ENCODE measurements around the gene COA5. TPM values are rescaled to one million over a fixed set of nuclear protein-coding genes. Genes with fewer than 3 reads are reported as not detected.

The COA5 gene, protein sequence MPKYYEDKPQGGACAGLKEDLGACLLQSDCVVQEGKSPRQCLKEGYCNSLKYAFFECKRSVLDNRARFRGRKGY
- total RNA-seq (ENCODE audit: unreplicated experiment): 29.6 TPM
- long read RNA-seq, transcript COA5-201 (3 exons, 1,754 nt): major isoform, 18 of 24 reads
- long read RNA-seq, partial matches to known transcripts: 0 of 24 reads
- long read RNA-seq, other reads (novel, unspliced or antisense): 6 of 24 reads

DNA sequence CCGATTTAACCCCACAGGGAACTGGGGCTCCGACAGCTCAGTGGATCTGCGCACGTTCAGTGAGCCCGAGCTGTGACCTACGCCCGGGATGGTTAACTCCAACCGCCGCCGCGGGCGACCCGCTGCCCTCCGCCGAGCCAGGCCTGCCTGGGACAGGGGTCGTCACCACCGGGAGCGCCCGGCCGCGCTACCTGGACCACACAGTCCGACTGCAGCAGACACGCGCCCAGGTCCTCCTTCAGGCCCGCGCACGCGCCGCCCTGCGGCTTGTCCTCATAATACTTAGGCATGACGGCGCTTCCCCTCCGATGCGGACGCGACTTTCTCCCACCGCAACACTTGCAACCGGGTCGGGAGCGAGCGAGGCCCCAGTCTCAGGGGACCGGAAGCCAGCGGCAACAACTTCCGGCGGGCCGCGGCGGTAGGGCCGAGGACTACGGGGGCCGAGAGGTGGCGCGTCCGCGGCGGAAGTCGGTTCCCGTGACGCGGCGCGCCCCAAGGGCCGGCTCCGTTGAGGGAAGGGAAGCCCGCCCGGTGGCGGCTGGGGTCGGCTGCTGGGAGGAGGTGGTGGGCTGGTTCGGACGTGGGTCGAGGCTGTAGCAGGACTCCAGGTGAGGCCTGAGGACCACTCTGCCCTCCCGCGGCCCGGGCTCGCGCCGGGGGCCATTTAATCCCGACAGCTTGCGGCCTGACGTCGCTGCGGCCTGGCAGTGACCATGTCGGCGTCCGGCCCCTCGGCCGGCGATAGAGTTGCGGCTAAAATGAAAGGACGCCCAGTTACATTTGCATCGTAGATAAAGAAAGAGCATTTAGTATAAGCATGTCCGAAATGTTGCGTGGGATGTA, at the start of gene COA5, which contains the start of gene UNC50:
TSS of gene COA5 (minus strand) at position 397 of the 846 bp plus-strand sequence. CDS start at position 290, 107 bp downstream.
TSS of gene UNC50 (plus strand) at position 474 of the 846 bp plus-strand sequence. CDS start 1,171 bp downstream, outside the sequence.
- Mint-ChIP-seq H3K9me3 (ENCODE audit: unreplicated experiment) (peaks cover 9% of the 10 kb centered on the region), H3K27me3 (ENCODE audit: unreplicated experiment) (peaks cover 9% of the 10 kb centered on the region), H3K4me1 (ENCODE audit: low read depth, unreplicated experiment) (peaks cover 18% of the 10 kb centered on the region), H3K4me3 (ENCODE audit: unreplicated experiment) (peak within 1 kb of the TSS; percentile 91), H3K27ac (ENCODE audit: unreplicated experiment) (peak within 1 kb of the TSS; percentile 91), H3K36me3 (ENCODE audit: unreplicated experiment) (no peaks in the 10 kb centered on the region)
- DNase-seq: peak; percentile 95
- TF ChIP-seq CTCF (IDR thresholded peaks at IDR 0.05; ENCODE audit: partially characterized antibody, unreplicated experiment): peak; percentile 13

- Mint-ChIP-seq H3K4me3 (ENCODE audit: unreplicated experiment) (no peak overlapping the region), H3K9me3 (ENCODE audit: unreplicated experiment) (peaks cover 5% of the 10 kb centered on the region), H3K4me1 (ENCODE audit: low read depth, unreplicated experiment) (peaks cover 4% of the 10 kb centered on the region), H3K27me3 (ENCODE audit: unreplicated experiment) (peaks cover 2% of the 10 kb centered on the region), H3K36me3 (ENCODE audit: unreplicated experiment) (peaks cover 17% of the 10 kb centered on the region), H3K27ac (ENCODE audit: unreplicated experiment) (no peak overlapping the region)
- TF ChIP-seq CTCF (IDR thresholded peaks at IDR 0.05; ENCODE audit: partially characterized antibody, unreplicated experiment): no peak
- DNase-seq: no peak
These were observed 48.5 kb upstream of the COA5 start for GRCh38 chr2:98656800-98657199.

DNA sequence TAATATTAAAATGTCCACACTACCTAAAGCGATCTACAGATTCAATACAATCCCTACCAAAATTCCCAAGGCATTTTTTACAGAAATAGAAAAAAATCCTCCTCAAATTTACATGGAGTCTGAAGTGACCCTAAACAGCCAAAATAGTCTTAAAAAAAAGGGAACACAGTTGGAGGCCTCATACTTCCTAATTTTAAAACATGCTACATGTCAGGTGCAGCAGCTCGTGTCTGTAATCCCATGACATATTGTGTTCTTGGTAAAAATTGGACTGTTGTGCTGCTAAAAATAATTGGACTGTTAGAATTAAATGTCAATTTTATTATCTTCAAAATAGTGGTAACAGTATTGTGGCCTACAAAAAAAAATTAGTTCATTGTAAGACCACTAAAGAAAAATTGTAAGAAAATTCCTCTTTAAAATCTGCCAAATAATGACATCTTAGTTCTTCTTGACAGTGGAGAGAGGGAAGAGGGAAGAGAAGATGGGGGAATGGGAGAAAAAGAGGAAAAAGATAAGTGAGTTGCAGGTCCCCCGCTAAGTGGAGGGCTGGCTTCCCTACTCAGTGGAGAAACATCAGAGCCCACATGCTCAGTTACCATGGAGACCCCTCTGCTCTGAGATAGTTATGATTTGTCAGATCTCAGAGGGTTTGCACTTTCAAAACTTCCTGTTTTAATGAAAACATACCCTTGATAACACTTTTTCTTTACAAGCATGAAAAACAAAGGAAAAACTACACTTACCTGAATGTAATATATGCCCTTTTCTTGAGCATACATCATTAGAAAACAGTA, 46.6 kb upstream of the COA5 start:
- no peaks in the 10 kb centered on the region for H3K9me3 Mint-ChIP-seq (ENCODE audit: unreplicated experiment)
- H3K27me3 Mint-ChIP-seq (ENCODE audit: unreplicated experiment): no peaks in the 10 kb centered on the region
- no peak for DNase-seq
- no peak overlapping the region for H3K27ac Mint-ChIP-seq (ENCODE audit: unreplicated experiment)
- no peak overlapping the region for H3K4me3 Mint-ChIP-seq (ENCODE audit: unreplicated experiment)
- H3K36me3 Mint-ChIP-seq (ENCODE audit: unreplicated experiment): peaks cover 15% of the 10 kb centered on the region
- no peak for TF ChIP-seq CTCF (IDR thresholded peaks at IDR 0.05; ENCODE audit: partially characterized antibody, unreplicated experiment)
- peaks cover 4% of the 10 kb centered on the region for H3K4me1 Mint-ChIP-seq (ENCODE audit: low read depth, unreplicated experiment)

- H3K4me1 Mint-ChIP-seq (ENCODE audit: low read depth, unreplicated experiment): peaks cover 15% of the 10 kb centered on the region
- peaks cover 13% of the 10 kb centered on the region for H3K36me3 Mint-ChIP-seq (ENCODE audit: unreplicated experiment)
- no peak for TF ChIP-seq CTCF (IDR thresholded peaks at IDR 0.05; ENCODE audit: partially characterized antibody, unreplicated experiment)
- H3K27ac Mint-ChIP-seq (ENCODE audit: unreplicated experiment): no peak overlapping the region
- no peaks in the 10 kb centered on the region for H3K27me3 Mint-ChIP-seq (ENCODE audit: unreplicated experiment)
- H3K9me3 Mint-ChIP-seq (ENCODE audit: unreplicated experiment): peaks cover 5% of the 10 kb centered on the region
- no peak overlapping the region for H3K4me3 Mint-ChIP-seq (ENCODE audit: unreplicated experiment)
- DNase-seq: no peak
These were observed 42.7 kb upstream of the COA5 start for GRCh38 chr2:98650998-98651397.
